ENCODE data around the gene STUM. TPM values are rescaled to one million over a fixed set of nuclear protein-coding genes. Genes with fewer than 3 reads are reported as not detected.

STUM gene
- total and polyA plus RNA-seq, 4 experiments from 2014 or later: 0.03 TPM; not detected in 3

- H3K27ac Mint-ChIP-seq: peak overlapping the region in 5 of 7 donors; percentile 14 to 89 (median 54)
- Histone ChIP-seq H3K9me3 (ENCODE audit: control insufficient read depth in 1 of 2, low read length in 2 of 2) (no peaks in the 10 kb centered on the region), H3K27me3 (ENCODE audit: insufficient read depth, low read length) (no peaks in the 10 kb centered on the region), H3K27ac (ENCODE audit: low read depth, low read length) (no peak overlapping the region), H3K4me3 (ENCODE audit: low read length in 2 of 2) (no peak overlapping the region), H3K4me1 (ENCODE audit: insufficient read depth, low read length) (peaks cover 39% of the 10 kb centered on the region), H3K36me3 (ENCODE audit: insufficient read depth, low read length) (peaks cover 44% of the 10 kb centered on the region)
- POLR2A ChIA-PET (ENCODE audit: partially characterized antibody): interaction anchor here (1.1 to 1.2 kb wide), 3 partner anchors 31 to 179 kb away, joined by 3 to 4 read pairs (median 3); no protein-coding TSS in a partner anchor
- no peak for DNase-seq
- CTCF ChIA-PET (ENCODE audit: partially characterized antibody): interaction anchor here (0.8 to 3.7 kb wide), 10 partner anchors 9 to 179 kb away, joined by 4 to 14 read pairs (median 5); no protein-coding TSS in a partner anchor
- peaks cover 32 to 72% of the 10 kb centered on the region in 2 donors for H3K36me3 Mint-ChIP-seq
- H3K27me3 Mint-ChIP-seq: no peaks in the 10 kb centered on the region
- H3K9me3 Mint-ChIP-seq: peaks cover 0 to 3% (median 0%) of the 10 kb centered on the region in 8 donors
- H3K4me1 Mint-ChIP-seq: peaks cover 34 to 63% (median 54%) of the 10 kb centered on the region in 4 donors
- intact Hi-C loops (cut with micrococcal nuclease): loop anchor here (1.0 kb wide), 1 partner anchor 179 kb away; no protein-coding TSS in a partner anchor
- peak overlapping the region in 1 of 8 donors; percentile 17 for H3K4me3 Mint-ChIP-seq
Measured at GRCh38 chr1:226649244-226649643, 100.7 kb downstream of the STUM start.

- CTCF ChIA-PET (ENCODE audit: partially characterized antibody): interaction anchor here (1.1 to 3.7 kb wide), 6 partner anchors 8 to 179 kb away, joined by 4 to 14 read pairs (median 5); no protein-coding TSS in a partner anchor
- Histone ChIP-seq H3K9me3 (ENCODE audit: control insufficient read depth in 1 of 2, low read length in 2 of 2) (no peaks in the 10 kb centered on the region), H3K36me3 (ENCODE audit: insufficient read depth, low read length) (peaks cover 44% of the 10 kb centered on the region), H3K27me3 (ENCODE audit: insufficient read depth, low read length) (no peaks in the 10 kb centered on the region), H3K4me3 (ENCODE audit: low read length in 2 of 2) (no peak overlapping the region), H3K4me1 (ENCODE audit: insufficient read depth, low read length) (peaks cover 34% of the 10 kb centered on the region), H3K27ac (ENCODE audit: low read depth, low read length) (no peak overlapping the region)
- Mint-ChIP-seq H3K4me1 (peaks cover 28 to 61% (median 53%) of the 10 kb centered on the region in 4 donors), H3K27me3 (no peaks in the 10 kb centered on the region), H3K36me3 (peaks cover 32 to 68% of the 10 kb centered on the region in 2 donors), H3K27ac (peak overlapping the region in 5 of 7 donors; percentile 43 to 84 (median 66)), H3K9me3 (peaks cover 0 to 3% (median 0%) of the 10 kb centered on the region in 8 donors), H3K4me3 (peak overlapping the region in 2 of 8 donors; percentile 32 to 45)
- DNase-seq: peak in 3 of 5 donors; percentile 36 to 65 (median 42)
- intact Hi-C loops (cut with micrococcal nuclease): loop anchor here (1.0 kb wide), 2 partner anchors 26 to 179 kb away; no protein-coding TSS in a partner anchor
- POLR2A ChIA-PET (ENCODE audit: partially characterized antibody): interaction anchor here (1.1 to 1.2 kb wide), 3 partner anchors 30 to 178 kb away, joined by 3 to 4 read pairs (median 3); partner anchors contain the start of gene ITPKB
Measured at GRCh38 chr1:226649780-226650179, 101.2 kb downstream of the STUM start.

GRCh38 chr1:226650236-226650841 lies 101.8 kb downstream of the STUM start:
- intact Hi-C loops (cut with micrococcal nuclease): loop anchor here (1.0 kb wide), 1 partner anchor 25 kb away; no protein-coding TSS in a partner anchor
- POLR2A ChIA-PET (ENCODE audit: partially characterized antibody): interaction anchor here (1.1 to 1.6 kb wide), 5 partner anchors 12 to 178 kb away, joined by 3 to 7 read pairs (median 3); partner anchors contain the start of gene ITPKB

GRCh38 chr1:226651041-226651731 lies 102.6 kb downstream of the STUM start:
- ChIA-PET POLR2A (ENCODE audit: partially characterized antibody) (interaction anchor here (1.0 to 1.6 kb wide), 5 partner anchors 11 to 82 kb away, joined by 3 to 7 read pairs (median 3); no protein-coding TSS in a partner anchor), CTCF (ENCODE audit: partially characterized antibody) (interaction anchor here (1.1 to 3.7 kb wide), 5 partner anchors 17 to 177 kb away, joined by 3 to 14 read pairs (median 5); no protein-coding TSS in a partner anchor)
- peak overlapping the region in 2 of 8 donors; percentile 24 to 49 for H3K4me3 Mint-ChIP-seq
- peaks cover 33% of the 10 kb centered on the region for H3K36me3 ChIP-seq (ENCODE audit: insufficient read depth, low read length)
- peak overlapping the region in 3 of 7 donors; percentile 84 to 91 (median 88) for H3K27ac Mint-ChIP-seq
- no peaks in the 10 kb centered on the region for H3K9me3 ChIP-seq (ENCODE audit: control insufficient read depth in 1 of 2, low read length in 2 of 2)
- H3K9me3 Mint-ChIP-seq: peaks cover 0 to 3% (median 0%) of the 10 kb centered on the region in 8 donors
- peaks cover 14 to 63% (median 46%) of the 10 kb centered on the region in 4 donors for H3K4me1 Mint-ChIP-seq
- H3K4me1 ChIP-seq (ENCODE audit: insufficient read depth, low read length): peaks cover 20% of the 10 kb centered on the region
- no peaks in the 10 kb centered on the region for H3K27me3 ChIP-seq (ENCODE audit: insufficient read depth, low read length)
- no peak overlapping the region for H3K27ac ChIP-seq (ENCODE audit: low read depth, low read length)
- DNase-seq: no peak
- H3K4me3 ChIP-seq (ENCODE audit: low read length in 2 of 2): no peak overlapping the region
- intact Hi-C loops (cut with micrococcal nuclease): no loop called here
- H3K36me3 Mint-ChIP-seq: peaks cover 27 to 58% of the 10 kb centered on the region in 2 donors
- no peaks in the 10 kb centered on the region for H3K27me3 Mint-ChIP-seq

More at GRCh38 chr1:226650236-226650841, 101.8 kb downstream of the STUM start:
- Mint-ChIP-seq H3K9me3 (peaks cover 0 to 3% (median 0%) of the 10 kb centered on the region in 8 donors), H3K4me1 (peaks cover 23 to 62% (median 51%) of the 10 kb centered on the region in 4 donors), H3K27me3 (no peaks in the 10 kb centered on the region), H3K27ac (peak overlapping the region in 4 of 7 donors; percentile 70 to 91 (median 86)), H3K4me3 (peak overlapping the region in 1 of 8 donors; percentile 62), H3K36me3 (peaks cover 32 to 65% of the 10 kb centered on the region in 2 donors)
- H3K27ac ChIP-seq (ENCODE audit: low read depth, low read length): no peak overlapping the region
- no peak overlapping the region for H3K4me3 ChIP-seq (ENCODE audit: low read length in 2 of 2)
- CTCF ChIA-PET (ENCODE audit: partially characterized antibody): interaction anchor here (1.1 to 3.7 kb wide), 9 partner anchors 8 to 178 kb away, joined by 3 to 14 read pairs (median 4); no protein-coding TSS in a partner anchor
- no peak for DNase-seq
- no peaks in the 10 kb centered on the region for H3K9me3 ChIP-seq (ENCODE audit: control insufficient read depth in 1 of 2, low read length in 2 of 2)
- H3K4me1 ChIP-seq (ENCODE audit: insufficient read depth, low read length): peaks cover 29% of the 10 kb centered on the region
- peaks cover 41% of the 10 kb centered on the region for H3K36me3 ChIP-seq (ENCODE audit: insufficient read depth, low read length)
- no peaks in the 10 kb centered on the region for H3K27me3 ChIP-seq (ENCODE audit: insufficient read depth, low read length)

GRCh38 chr1:226651732-226652105 lies 103.2 kb downstream of the STUM start:
- H3K27ac Mint-ChIP-seq: peak overlapping the region in 1 of 7 donors; percentile 84
- no peaks in the 10 kb centered on the region for H3K27me3 Mint-ChIP-seq

GRCh38 chr1:226652613-226653012 lies 104.0 kb downstream of the STUM start:
- Histone ChIP-seq H3K4me1 (ENCODE audit: insufficient read depth, low read length) (peaks cover 6% of the 10 kb centered on the region), H3K27me3 (ENCODE audit: insufficient read depth, low read length) (no peaks in the 10 kb centered on the region), H3K36me3 (ENCODE audit: insufficient read depth, low read length) (peaks cover 19% of the 10 kb centered on the region), H3K4me3 (ENCODE audit: low read length in 2 of 2) (no peak overlapping the region), H3K9me3 (ENCODE audit: control insufficient read depth in 1 of 2, low read length in 2 of 2) (no peaks in the 10 kb centered on the region), H3K27ac (ENCODE audit: low read depth, low read length) (no peak overlapping the region)
- ChIA-PET POLR2A (ENCODE audit: partially characterized antibody) (interaction anchor here (0.7 to 4.6 kb wide), 14 partner anchors 10 to 88 kb away, joined by 3 to 64 read pairs (median 12); partner anchors contain the start of gene ITPKB), CTCF (ENCODE audit: partially characterized antibody) (interaction anchor here (1.0 to 3.7 kb wide), 11 partner anchors 10 to 176 kb away, joined by 3 to 14 read pairs (median 7); no protein-coding TSS in a partner anchor)
- peaks cover 18 to 55% of the 10 kb centered on the region in 2 donors for H3K36me3 Mint-ChIP-seq
- peaks cover 0 to 3% (median 0%) of the 10 kb centered on the region in 8 donors for H3K9me3 Mint-ChIP-seq
- H3K27me3 Mint-ChIP-seq: no peaks in the 10 kb centered on the region
- H3K4me3 Mint-ChIP-seq: peak overlapping the region in 6 of 8 donors; percentile 12 to 91 (median 68)
- H3K27ac Mint-ChIP-seq: peak overlapping the region in 1 of 7 donors; percentile 97
- intact Hi-C loops (cut with micrococcal nuclease): loop anchor here (1.0 kb wide), 1 partner anchor 11 kb away; no protein-coding TSS in a partner anchor
- DNase-seq: peak in 1 of 5 donors; percentile 39
- peaks cover under 1 to 70% (median 47%) of the 10 kb centered on the region in 4 donors for H3K4me1 Mint-ChIP-seq

More at GRCh38 chr1:226651732-226652105, 103.2 kb downstream of the STUM start:
- peaks cover 27% of the 10 kb centered on the region for H3K36me3 ChIP-seq (ENCODE audit: insufficient read depth, low read length)
- Mint-ChIP-seq H3K4me3 (no peak overlapping the region), H3K4me1 (peaks cover 9 to 63% (median 45%) of the 10 kb centered on the region in 4 donors), H3K9me3 (peaks cover 0 to 3% (median 0%) of the 10 kb centered on the region in 8 donors), H3K36me3 (peaks cover 23 to 56% of the 10 kb centered on the region in 2 donors)
- intact Hi-C loops (cut with micrococcal nuclease): no loop called here
- no peaks in the 10 kb centered on the region for H3K9me3 ChIP-seq (ENCODE audit: control insufficient read depth in 1 of 2, low read length in 2 of 2)
- ChIA-PET CTCF (ENCODE audit: partially characterized antibody) (interaction anchor here (1.1 to 3.7 kb wide), 5 partner anchors 18 to 177 kb away, joined by 3 to 14 read pairs (median 5); no protein-coding TSS in a partner anchor), POLR2A (ENCODE audit: partially characterized antibody) (interaction anchor here (1.0 to 1.6 kb wide), 4 partner anchors 10 to 82 kb away, joined by 3 to 7 read pairs (median 3); no protein-coding TSS in a partner anchor)
- H3K4me1 ChIP-seq (ENCODE audit: insufficient read depth, low read length): peaks cover 15% of the 10 kb centered on the region
- no peak overlapping the region for H3K27ac ChIP-seq (ENCODE audit: low read depth, low read length)
- no peak overlapping the region for H3K4me3 ChIP-seq (ENCODE audit: low read length in 2 of 2)
- DNase-seq: no peak
- H3K27me3 ChIP-seq (ENCODE audit: insufficient read depth, low read length): no peaks in the 10 kb centered on the region

Measured in CD4-positive, alpha-beta memory T cell (primary cell).